ENCODE data around the gene APOE.
"Not testable (repeated sequence)": the region's sequence is repeated elsewhere in the genome, so short reads cannot be mapped to it uniquely, and the experiment has no call there.

Gene APOE

GRCh38 chr19:44905437-44906160 lies at the start of gene APOE:
TSS of gene APOE (plus strand) at chr19:44905796. CDS start at chr19:44906625, 829 bp downstream.
- Mint-ChIP-seq H3K27me3 (ENCODE audit: low read depth, poor library complexity) (peaks cover 11% of the 10 kb centered on the region), H3K27ac (peak within 1 kb of the TSS; percentile 51), H3K4me3 (peak within 1 kb of the TSS; percentile 83), H3K9me3 (no peaks in the 10 kb centered on the region), H3K4me1 (peaks cover 31% of the 10 kb centered on the region), H3K36me3 (ENCODE audit: low read depth) (no peaks in the 10 kb centered on the region)
- no peak for TF ChIP-seq CTCF (IDR thresholded peaks at IDR 0.05)
- DNase-seq = peak; percentile 41

GRCh38 chr19:44856421-44857083 lies 49.0 kb upstream of the APOE start:
- Mint-ChIP-seq H3K9me3 (peaks cover 7% of the 10 kb centered on the region), H3K36me3 (ENCODE audit: low read depth) (peaks cover 58% of the 10 kb centered on the region), H3K4me1 (peaks cover 24% of the 10 kb centered on the region), H3K27ac (peak overlapping the region; percentile 93), H3K4me3 (no peak overlapping the region), H3K27me3 (ENCODE audit: low read depth, poor library complexity) (no peaks in the 10 kb centered on the region)
- TF ChIP-seq CTCF (IDR thresholded peaks at IDR 0.05) = no peak
- no peak for DNase-seq

GRCh38 chr19:44857837-44858236 lies 47.8 kb upstream of the APOE start:
- Mint-ChIP-seq H3K27me3 (ENCODE audit: low read depth, poor library complexity) (no peaks in the 10 kb centered on the region), H3K4me1 (peaks cover 13% of the 10 kb centered on the region), H3K4me3 (no peak overlapping the region), H3K9me3 (peaks cover 8% of the 10 kb centered on the region), H3K27ac (no peak overlapping the region), H3K36me3 (ENCODE audit: low read depth) (peaks cover 62% of the 10 kb centered on the region)
- TF ChIP-seq CTCF (IDR thresholded peaks at IDR 0.05) = no peak
- DNase-seq = no peak

- H3K4me3 Mint-ChIP-seq; H3K27me3 Mint-ChIP-seq (ENCODE audit: low read depth, poor library complexity): not testable (repeated sequence)
Observed at GRCh38 chr19:44861576-44861975, 44.0 kb upstream of the APOE start.

GRCh38 chr19:44863990-44864389 lies 41.6 kb upstream of the APOE start:
- peaks cover 8% of the 10 kb centered on the region for H3K9me3 Mint-ChIP-seq
- H3K27me3 Mint-ChIP-seq (ENCODE audit: low read depth, poor library complexity) = no peaks in the 10 kb centered on the region
- peaks cover 75% of the 10 kb centered on the region for H3K36me3 Mint-ChIP-seq (ENCODE audit: low read depth)
- no peak overlapping the region for H3K4me3 Mint-ChIP-seq
- H3K27ac Mint-ChIP-seq = no peak overlapping the region
- no peaks in the 10 kb centered on the region for H3K4me1 Mint-ChIP-seq
- no peak for TF ChIP-seq CTCF (IDR thresholded peaks at IDR 0.05)
- no peak for DNase-seq

More at GRCh38 chr19:44861576-44861975, 44.0 kb upstream of the APOE start:
- not testable (repeated sequence) for H3K27ac Mint-ChIP-seq, H3K9me3 Mint-ChIP-seq, DNase-seq, H3K4me1 Mint-ChIP-seq
- H3K36me3 Mint-ChIP-seq (ENCODE audit: low read depth) = peaks cover 60% of the 10 kb centered on the region

GRCh38 chr19:44865196-44865767 lies 40.3 kb upstream of the APOE start:
- no peaks in the 10 kb centered on the region for H3K27me3 Mint-ChIP-seq (ENCODE audit: low read depth, poor library complexity)
- no peaks in the 10 kb centered on the region for H3K4me1 Mint-ChIP-seq
- no peak overlapping the region for H3K4me3 Mint-ChIP-seq
- no peak for TF ChIP-seq CTCF (IDR thresholded peaks at IDR 0.05)
- peaks cover 5% of the 10 kb centered on the region for H3K9me3 Mint-ChIP-seq
- H3K36me3 Mint-ChIP-seq (ENCODE audit: low read depth) = peaks cover 72% of the 10 kb centered on the region
- H3K27ac Mint-ChIP-seq = peak overlapping the region; percentile 77
- DNase-seq = no peak

Data from nephron progenitor cell (in vitro differentiated cells).